ENCODE measurements around the gene PRDM12.

PRDM12 gene

GRCh38 chr9:130689937-130690700, 25.7 kb downstream of the PRDM12 start:
- DNase-seq (ENCODE audit: low read depth), result peak; percentile 89
- H3K4me3 ChIP-seq (ENCODE audit: low read depth, low read length), result peak overlapping the region; percentile 51
- TF ChIP-seq POLR2A (IDR thresholded peaks at IDR 0.05; ENCODE audit: extremely low read depth, insufficient read length) (peak; percentile 37), CTCF (IDR thresholded peaks at IDR 0.05; ENCODE audit: low read depth, low read length) (no peak)

- no peak overlapping the region for H3K4me3 ChIP-seq (ENCODE audit: low read depth, low read length)
- TF ChIP-seq CTCF (IDR thresholded peaks at IDR 0.05; ENCODE audit: low read depth, low read length) (no peak), MAX (IDR thresholded peaks at IDR 0.05; ENCODE audit: low read depth, low read length) (no peak), POLR2A (IDR thresholded peaks at IDR 0.05; ENCODE audit: extremely low read depth, insufficient read length) (no peak), MYC (IDR thresholded peaks at IDR 0.05; ENCODE audit: low read depth, low read length) (no peak)
Observed at GRCh38 chr9:130692321-130692720, 27.9 kb downstream of the PRDM12 start.

GRCh38 chr9:130693101-130693425, 28.7 kb downstream of the PRDM12 start:
- DNase-seq (ENCODE audit: low read depth), result no peak
- H3K4me3 ChIP-seq (ENCODE audit: low read depth, low read length), result peak overlapping the region; percentile 61
- TF ChIP-seq CTCF (IDR thresholded peaks at IDR 0.05; ENCODE audit: low read depth, low read length), result no peak
- TF ChIP-seq MYC (IDR thresholded peaks at IDR 0.05; ENCODE audit: low read depth, low read length), result no peak
- TF ChIP-seq POLR2A (IDR thresholded peaks at IDR 0.05; ENCODE audit: extremely low read depth, insufficient read length), result no peak
- no peak for TF ChIP-seq MAX (IDR thresholded peaks at IDR 0.05; ENCODE audit: low read depth, low read length)

More at GRCh38 chr9:130692321-130692720, 27.9 kb downstream of the PRDM12 start:
- DNase-seq (ENCODE audit: low read depth), result no peak

GRCh38 chr9:130693426-130694191, 29.2 kb downstream of the PRDM12 start, which contains the start of gene EXOSC2:
Gene EXOSC2, plus strand, starts transcription at chr9:130693780. Its CDS starts 12 bp downstream, at chr9:130693792.
- peak within 1 kb of the TSS; percentile 81 for H3K4me3 ChIP-seq (ENCODE audit: low read depth, low read length)
- TF ChIP-seq MYC (IDR thresholded peaks at IDR 0.05; ENCODE audit: low read depth, low read length) (peak; percentile 97), POLR2A (IDR thresholded peaks at IDR 0.05; ENCODE audit: extremely low read depth, insufficient read length) (peak; percentile 96), MAX (IDR thresholded peaks at IDR 0.05; ENCODE audit: low read depth, low read length) (peak; percentile 91), CTCF (IDR thresholded peaks at IDR 0.05; ENCODE audit: low read depth, low read length) (no peak)
- DNase-seq (ENCODE audit: low read depth), result peak; percentile 98

- peak overlapping the region; percentile 81 for H3K4me3 ChIP-seq (ENCODE audit: low read depth, low read length)
- TF ChIP-seq POLR2A (IDR thresholded peaks at IDR 0.05; ENCODE audit: extremely low read depth, insufficient read length) (no peak), MAX (IDR thresholded peaks at IDR 0.05; ENCODE audit: low read depth, low read length) (no peak), MYC (IDR thresholded peaks at IDR 0.05; ENCODE audit: low read depth, low read length) (no peak), CTCF (IDR thresholded peaks at IDR 0.05; ENCODE audit: low read depth, low read length) (no peak)
- peak; percentile 61 for DNase-seq (ENCODE audit: low read depth)
Observed at GRCh38 chr9:130694205-130694604, 29.8 kb downstream of the PRDM12 start.

Measured in NB4 (cell line).